Loucy (cell line): ENCODE results near the gene GPR55.

Source experiments
- H2AFZ ChIP-seq: fragments of 200-600 bp; sonication (generic); 2 replicates; pipeline ENCODE4 v1.6.0; 2016; ENCODE audit warnings: antibody characterized with exemption, mild to moderate bottlenecking, low read length, moderate library complexity
- H3F3A ChIP-seq: fragments of 200-600 bp; 2 replicates; pipeline ENCODE4 v1.6.0; 2016; ENCODE audit warnings: antibody characterized with exemption, low read depth, mild to moderate bottlenecking
- H3K27me3 ChIP-seq: fragments of 200-600 bp; sonication (generic); 2 replicates; pipeline ENCODE4 v1.6.1; 2014; ENCODE audit warnings: low read length, mild to moderate bottlenecking; ENCODE audit not compliant: insufficient read depth, poor library complexity, severe bottlenecking
- H3K36me3 ChIP-seq: fragments of 200-600 bp; sonication (generic); 2 replicates; pipeline ENCODE4 v1.6.1; 2016; ENCODE audit warnings: low read length; ENCODE audit not compliant: insufficient read depth
- H3K4me1 ChIP-seq: fragments of 200-600 bp; sonication (generic); 2 replicates; pipeline ENCODE4 v1.5.1; 2014; ENCODE audit warnings: low read length, mild to moderate bottlenecking; ENCODE audit not compliant: insufficient read depth, poor library complexity, severe bottlenecking
- H3K4me2 ChIP-seq: fragments of 200-600 bp; sonication (generic); 2 replicates; pipeline ENCODE4 v1.6.0; 2014; ENCODE audit warnings: antibody characterized with exemption, low read length, low read depth, mild to moderate bottlenecking; ENCODE audit not compliant: poor library complexity, severe bottlenecking
- H3K4me3 ChIP-seq: fragments of 200-600 bp; sonication (generic); 2 replicates; pipeline ENCODE4 v1.5.1; 2014; ENCODE audit warnings: low read length, mild to moderate bottlenecking, mixed read lengths; ENCODE audit not compliant: poor library complexity, severe bottlenecking
- H3K79me2 ChIP-seq: fragments of 200-600 bp; sonication (generic); 2 replicates; pipeline ENCODE4 v1.6.1; 2014; ENCODE audit warnings: low read length; ENCODE audit not compliant: insufficient read depth
- H3K9ac ChIP-seq: fragments of 200-600 bp; sonication (generic); 2 replicates; pipeline ENCODE4 v1.6.0; 2014; ENCODE audit warnings: mild to moderate bottlenecking, low read depth, low read length, moderate library complexity; ENCODE audit not compliant: poor library complexity, severe bottlenecking
- H3K9me2 ChIP-seq: fragments of 200-600 bp; sonication (generic); replicated peaks from 2 replicates; pipeline ENCODE4 v1.6.1; 2016; ENCODE audit warnings: low read depth, low read length, mixed read lengths
- H3K9me3 ChIP-seq: fragments of 200-600 bp; sonication (generic); 2 replicates; pipeline ENCODE4 v1.6.1; 2014; ENCODE audit warnings: mild to moderate bottlenecking, antibody characterized with exemption, low read length, low read depth; ENCODE audit not compliant: insufficient read depth
- H4K20me1 ChIP-seq: fragments of 200-600 bp; sonication (generic); 2 replicates; pipeline ENCODE4 v1.6.0; 2014; ENCODE audit warnings: antibody characterized with exemption, low read length, mild to moderate bottlenecking; ENCODE audit not compliant: insufficient read depth, poor library complexity, severe bottlenecking
- CTCF ChIP-seq: fragments of 200-600 bp; sonication (generic); conservative IDR thresholded peaks from 2 replicates; pipeline ENCODE4 v1.5.1; 2014; ENCODE audit warnings: mild to moderate bottlenecking, antibody characterized with exemption, low read length
- EZH2phosphoT487 ChIP-seq: fragments of 200-600 bp; IDR thresholded peaks from 2 replicates; pipeline ENCODE4 v1.6.1; 2018; ENCODE audit warnings: antibody characterized with exemption, mild to moderate bottlenecking, moderate library complexity, borderline replicate concordance

The GPR55 gene

GRCh38 chr2:230905448-230906421 lies 19.3 kb downstream of the GPR55 start:
- H3K4me2 ChIP-seq = no peak overlapping the region
- H3F3A ChIP-seq = no peaks in the 10 kb centered on the region
- TF ChIP-seq CTCF (no peak), EZH2phosphoT487 (no peak)
- H3K27me3 ChIP-seq = no peaks in the 10 kb centered on the region
- no peaks in the 10 kb centered on the region for H3K9me2 ChIP-seq
- H2AFZ ChIP-seq = no peak overlapping the region
- no peaks in the 10 kb centered on the region for H3K9me3 ChIP-seq
- no peaks in the 10 kb centered on the region for H4K20me1 ChIP-seq
- H3K36me3 ChIP-seq = no peaks in the 10 kb centered on the region
- no peak overlapping the region for H3K9ac ChIP-seq
- no peak overlapping the region for H3K4me3 ChIP-seq
- H3K79me2 ChIP-seq = no peaks in the 10 kb centered on the region
- no peaks in the 10 kb centered on the region for H3K4me1 ChIP-seq

DNA sequence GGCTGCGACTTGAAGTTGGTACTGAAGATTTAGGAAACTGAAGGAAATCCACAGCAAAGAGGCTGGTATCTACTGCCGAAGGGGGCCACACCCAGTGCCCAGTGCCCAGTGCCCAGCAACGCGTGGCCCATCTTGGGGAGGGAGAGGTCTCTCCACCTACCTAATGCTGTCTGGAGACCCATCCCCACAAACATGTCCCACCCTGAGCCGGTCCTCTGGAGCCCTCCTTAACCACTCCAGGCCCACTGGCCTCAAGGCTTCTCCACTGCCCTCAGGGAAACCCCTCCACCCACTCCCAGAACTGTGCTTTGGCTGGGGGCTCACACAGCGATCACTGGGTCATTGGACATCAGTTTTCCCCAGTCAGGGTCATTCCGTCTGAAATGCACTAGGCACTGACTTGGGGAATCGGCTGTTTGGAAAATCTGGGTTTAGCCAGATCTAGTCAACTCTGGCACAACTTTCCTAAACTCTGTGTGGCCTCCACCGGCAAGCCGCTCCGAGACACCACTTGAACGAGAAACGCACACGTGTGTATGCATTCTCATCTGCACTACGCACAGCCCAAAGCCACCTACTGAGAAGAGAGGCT lies 20.1 kb downstream of the GPR55 start:
- Histone ChIP-seq H3F3A (no peaks in the 10 kb centered on the region), H3K4me1 (no peaks in the 10 kb centered on the region), H3K4me2 (no peak overlapping the region), H3K36me3 (no peaks in the 10 kb centered on the region), H3K9ac (no peak overlapping the region), H3K9me2 (no peaks in the 10 kb centered on the region), H3K4me3 (no peak overlapping the region), H3K79me2 (no peaks in the 10 kb centered on the region), H3K27me3 (no peaks in the 10 kb centered on the region), H2AFZ (no peak overlapping the region), H3K9me3 (no peaks in the 10 kb centered on the region), H4K20me1 (no peaks in the 10 kb centered on the region)
- TF ChIP-seq EZH2phosphoT487 (no peak), CTCF (no peak)

DNA sequence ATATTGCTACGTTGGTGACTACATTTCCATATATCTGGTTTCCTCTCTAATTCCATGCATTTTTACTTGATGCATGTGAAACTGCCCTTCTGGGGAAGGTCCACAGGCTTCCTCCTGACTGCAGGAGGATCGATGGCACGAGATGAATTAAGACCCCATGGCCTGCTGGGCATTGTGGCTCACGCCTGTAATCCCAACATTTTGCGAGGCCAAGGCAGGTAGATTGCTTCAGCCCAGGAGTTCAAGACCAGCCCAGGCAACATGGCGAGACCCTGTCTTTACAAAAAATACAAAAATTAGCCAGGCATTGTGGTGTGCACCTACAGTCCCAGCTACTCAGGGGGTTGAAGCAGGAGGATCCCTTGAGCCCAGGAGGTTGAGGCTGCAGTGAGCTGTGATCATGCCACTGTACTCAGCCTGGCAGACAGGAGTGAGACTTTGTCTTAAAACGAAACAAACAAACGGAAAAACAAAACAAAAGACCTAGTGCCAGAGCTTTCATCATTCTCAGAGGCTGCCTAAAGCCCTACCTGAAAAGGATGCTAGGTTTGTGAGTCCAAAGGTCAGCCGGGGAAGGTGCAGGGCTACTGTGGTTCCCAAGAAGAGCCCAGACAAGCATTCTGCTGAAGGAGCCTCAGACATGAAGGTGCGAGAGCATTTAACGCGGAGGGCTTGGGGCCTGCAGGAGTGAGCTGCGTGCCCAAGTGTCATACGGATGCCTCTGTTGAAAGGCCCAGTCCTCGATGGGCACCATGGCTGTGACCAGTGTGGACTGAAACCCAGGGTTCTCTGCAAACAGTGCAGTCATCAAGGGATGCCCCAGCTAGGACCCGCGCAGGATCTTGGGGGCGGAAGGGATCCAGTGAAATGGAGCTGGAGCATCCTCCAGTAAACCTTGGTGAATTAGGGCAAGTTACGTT lies 21.6 kb downstream of the GPR55 start:
- Histone ChIP-seq H2AFZ (no peak overlapping the region), H3K4me3 (no peak overlapping the region), H3K27me3 (no peaks in the 10 kb centered on the region), H3K36me3 (no peaks in the 10 kb centered on the region), H3K9ac (no peak overlapping the region), H3K9me2 (no peaks in the 10 kb centered on the region), H3K79me2 (no peaks in the 10 kb centered on the region), H3F3A (no peaks in the 10 kb centered on the region), H4K20me1 (no peaks in the 10 kb centered on the region), H3K4me1 (no peaks in the 10 kb centered on the region), H3K4me2 (no peak overlapping the region), H3K9me3 (no peaks in the 10 kb centered on the region)
- TF ChIP-seq EZH2phosphoT487 = no peak
